Activated CD4-positive, alpha-beta T cell treated with anti-CD3 and anti-CD28 coated beads, Interleukin-2, amount 10 ng/mL, durations not matched to agents 24 days and 14 days (primary cell): ENCODE measurements around the gene SYNDIG1L. TPM values are rescaled to one million over a fixed set of nuclear protein-coding genes. Genes with fewer than 3 reads are reported as not detected.
A peak's percentile ranks its signal among the peaks of the same experiment; 100 is the strongest.
"Not testable (repeated sequence)": the region's sequence is repeated elsewhere in the genome, so short reads cannot be mapped to it uniquely, and the experiment has no call there.

Experiments used
- DNase-seq: peaks from one replicate; pipeline ENCODE4 v3.0.0; 2022
- H3K27ac Mint-ChIP-seq: one replicate; pipeline ENCODE4 v1.8.0; 2022; ENCODE audit warnings: mild to moderate bottlenecking, mixed read lengths
- H3K27me3 Mint-ChIP-seq: one replicate; pipeline ENCODE4 v1.8.0; 2022; ENCODE audit warnings: mixed read lengths
- H3K36me3 Mint-ChIP-seq: one replicate; pipeline ENCODE4 v1.8.0; 2022; ENCODE audit warnings: low read depth, mild to moderate bottlenecking, mixed read lengths
- H3K4me1 Mint-ChIP-seq: one replicate; pipeline ENCODE4 v1.8.0; 2021; ENCODE audit warnings: mixed read lengths
- H3K4me3 Mint-ChIP-seq: one replicate; pipeline ENCODE4 v1.8.0; 2022; ENCODE audit warnings: mild to moderate bottlenecking, moderate library complexity, mixed read lengths
- H3K9me3 Mint-ChIP-seq: one replicate; pipeline ENCODE4 v1.8.0; 2021; ENCODE audit warnings: mixed read lengths
- intact Hi-C: fragments of 100-400 bp; cut with micrococcal nuclease; formaldehyde crosslinking; loops from one replicate; pipeline ENCODE4 v1.15.1; 2023
- total RNA-seq: library from RNA; stranded (reverse); gene quantifications from 2 replicates; pipeline ENCODE4 v1.2.3, GENCODE V29; 2022

SYNDIG1L gene
- total RNA-seq, 1 donor from 2014 or later, result not detected

- intact Hi-C loops, H3K36me3 Mint-ChIP-seq, H3K4me1 Mint-ChIP-seq, H3K9me3 Mint-ChIP-seq, H3K27ac Mint-ChIP-seq, DNase-seq, H3K4me3 Mint-ChIP-seq: not testable (repeated sequence)
- H3K27me3 Mint-ChIP-seq, result peaks cover 14% of the 10 kb centered on the region
Measured at GRCh38 chr14:74381571-74381970, 44.4 kb downstream of the SYNDIG1L start.

DNA sequence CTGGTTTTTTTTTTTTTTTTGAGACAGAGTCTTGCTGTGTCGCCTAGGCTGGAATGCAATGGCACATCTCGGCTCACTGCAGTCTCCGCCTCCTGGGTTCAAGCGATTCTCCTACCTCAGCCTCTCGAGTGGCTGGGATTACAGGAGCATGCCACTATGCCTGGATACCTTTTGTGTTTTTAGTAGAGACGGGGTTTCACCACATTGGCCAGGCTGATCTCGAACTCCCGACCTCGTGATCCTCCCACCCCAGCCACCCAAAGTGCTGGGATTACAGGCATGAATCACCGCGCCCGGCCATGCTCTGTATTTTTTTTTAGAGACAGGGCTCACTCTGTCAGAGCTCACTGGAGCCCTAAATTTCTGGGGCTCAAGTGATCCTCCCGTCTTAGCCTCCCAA lies 45.2 kb downstream of the SYNDIG1L start:
- Mint-ChIP-seq H3K9me3 (no peaks in the 10 kb centered on the region), H3K36me3 (no peaks in the 10 kb centered on the region)
- DNase-seq, result no peak

GRCh38 chr14:74380172-74380571 lies 45.8 kb downstream of the SYNDIG1L start:
- DNase-seq, result no peak
- H3K9me3 Mint-ChIP-seq, result no peaks in the 10 kb centered on the region
- H3K36me3 Mint-ChIP-seq, result no peaks in the 10 kb centered on the region
- H3K27me3 Mint-ChIP-seq, result peaks cover 12% of the 10 kb centered on the region
- intact Hi-C loops, result no loop called here
- no peak overlapping the region for H3K4me3 Mint-ChIP-seq
- no peak overlapping the region for H3K27ac Mint-ChIP-seq
- no peaks in the 10 kb centered on the region for H3K4me1 Mint-ChIP-seq

More for the DNA sequence above, 45.2 kb downstream of the SYNDIG1L start:
- Mint-ChIP-seq H3K4me3 (no peak overlapping the region), H3K4me1 (no peaks in the 10 kb centered on the region), H3K27me3 (peaks cover 12% of the 10 kb centered on the region), H3K27ac (no peak overlapping the region)
- intact Hi-C loops, result no loop called here

- intact Hi-C loops, result no loop called here
- Mint-ChIP-seq H3K27ac (no peak overlapping the region), H3K4me1 (no peaks in the 10 kb centered on the region), H3K4me3 (no peak overlapping the region), H3K36me3 (no peaks in the 10 kb centered on the region), H3K27me3 (peaks cover 4% of the 10 kb centered on the region), H3K9me3 (no peaks in the 10 kb centered on the region)
- no peak for DNase-seq
Measured at GRCh38 chr14:74377976-74378690, 47.9 kb downstream of the SYNDIG1L start.

GRCh38 chr14:74368441-74368840 lies 57.6 kb downstream of the SYNDIG1L start:
- intact Hi-C loops, result no loop called here
- H3K36me3 Mint-ChIP-seq, result no peaks in the 10 kb centered on the region
- no peak overlapping the region for H3K27ac Mint-ChIP-seq
- no peak for DNase-seq
- H3K9me3 Mint-ChIP-seq, result no peaks in the 10 kb centered on the region
- H3K4me3 Mint-ChIP-seq, result no peak overlapping the region
- no peaks in the 10 kb centered on the region for H3K4me1 Mint-ChIP-seq
- peaks cover 15% of the 10 kb centered on the region for H3K27me3 Mint-ChIP-seq

- DNase-seq, result no peak
- no peak overlapping the region for H3K27ac Mint-ChIP-seq
- peaks cover 15% of the 10 kb centered on the region for H3K27me3 Mint-ChIP-seq
- intact Hi-C loops, result no loop called here
- H3K9me3 Mint-ChIP-seq, result no peaks in the 10 kb centered on the region
- H3K4me3 Mint-ChIP-seq, result no peak overlapping the region
- no peaks in the 10 kb centered on the region for H3K36me3 Mint-ChIP-seq
- H3K4me1 Mint-ChIP-seq, result no peaks in the 10 kb centered on the region
Measured at GRCh38 chr14:74368026-74368425, 58.0 kb downstream of the SYNDIG1L start.

DNA sequence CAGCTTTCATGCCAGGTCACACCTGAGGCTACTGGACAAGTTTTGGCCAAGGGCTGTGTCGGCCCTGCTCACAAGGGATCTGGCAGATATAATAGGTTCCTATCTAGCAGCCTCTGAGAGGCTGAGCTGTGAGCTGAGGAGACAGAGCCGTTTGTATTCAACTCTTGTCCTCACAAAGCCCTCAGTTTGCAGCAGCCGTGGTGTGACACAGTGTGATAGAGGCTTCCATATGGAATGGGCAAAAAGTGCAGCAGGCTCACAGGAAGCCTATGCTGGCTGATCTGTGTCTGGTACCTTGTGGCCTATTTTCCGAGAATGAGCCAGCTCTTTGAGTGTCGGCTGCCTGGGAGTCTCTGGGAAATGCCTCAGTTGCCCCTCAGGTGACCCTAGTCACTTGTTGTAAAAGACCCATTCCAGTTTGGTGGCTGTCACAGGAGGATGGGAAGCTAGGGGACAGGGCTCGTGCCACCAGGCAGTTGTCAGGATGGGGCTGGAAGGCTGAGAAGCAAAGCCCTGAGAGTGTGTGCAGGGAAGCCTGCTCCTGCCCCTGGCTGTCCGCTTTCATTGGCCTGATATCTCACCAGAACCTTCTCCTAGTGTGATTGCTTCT lies 61.6 kb downstream of the SYNDIG1L start:
- no peak overlapping the region for H3K4me3 Mint-ChIP-seq
- intact Hi-C loops, result loop anchor here (5.0 kb wide), 1 partner anchor 248 kb away; the partner anchor contains the start of gene LTBP2

DNA sequence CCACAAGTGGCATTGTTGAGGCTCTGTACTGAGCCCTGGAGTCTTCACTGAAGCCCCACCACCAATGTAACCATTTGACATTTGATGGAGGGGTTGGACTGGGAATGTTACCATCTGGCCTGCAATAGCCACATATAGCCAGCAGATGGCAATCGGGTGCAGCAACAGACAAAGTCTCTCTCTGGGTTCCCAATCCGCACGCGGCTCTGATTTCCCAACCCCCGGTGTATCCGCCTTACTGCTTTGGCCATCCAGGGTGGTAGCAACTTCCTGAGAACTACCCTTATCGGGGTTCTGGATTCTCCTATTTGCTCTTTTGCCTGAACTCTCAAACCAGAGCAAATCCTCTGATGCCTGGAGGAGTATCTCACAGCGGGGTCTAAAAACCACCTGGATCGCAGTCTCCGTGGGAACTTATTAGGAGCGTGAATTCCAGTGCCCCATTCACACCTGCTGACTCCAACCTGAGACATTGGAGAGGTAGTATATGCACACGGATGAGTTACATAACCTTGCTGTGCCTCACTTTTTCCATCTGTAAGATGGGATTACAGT lies 63.6 kb downstream of the SYNDIG1L start:
- DNase-seq, result peak; percentile 89
- H3K27me3 Mint-ChIP-seq, result peaks cover 11% of the 10 kb centered on the region
- no peaks in the 10 kb centered on the region for H3K9me3 Mint-ChIP-seq
- no peak overlapping the region for H3K4me3 Mint-ChIP-seq
- no peaks in the 10 kb centered on the region for H3K4me1 Mint-ChIP-seq
- no peak overlapping the region for H3K27ac Mint-ChIP-seq
- no peaks in the 10 kb centered on the region for H3K36me3 Mint-ChIP-seq
- intact Hi-C loops, result loop anchor here (1.0 to 5.0 kb wide), 2 partner anchors 131 to 250 kb away; partner anchors contain the start of genes ISCA2, LTBP2 and NPC2

More for the DNA sequence above, 61.6 kb downstream of the SYNDIG1L start:
- DNase-seq, result no peak
- no peaks in the 10 kb centered on the region for H3K9me3 Mint-ChIP-seq
- no peaks in the 10 kb centered on the region for H3K4me1 Mint-ChIP-seq
- H3K27me3 Mint-ChIP-seq, result peaks cover 11% of the 10 kb centered on the region
- no peaks in the 10 kb centered on the region for H3K36me3 Mint-ChIP-seq
- no peak overlapping the region for H3K27ac Mint-ChIP-seq

GRCh38 chr14:74360163-74360562 lies 65.8 kb downstream of the SYNDIG1L start:
- H3K27me3 Mint-ChIP-seq, result peaks cover 11% of the 10 kb centered on the region
- no peaks in the 10 kb centered on the region for H3K36me3 Mint-ChIP-seq
- no peak overlapping the region for H3K27ac Mint-ChIP-seq
- no peaks in the 10 kb centered on the region for H3K4me1 Mint-ChIP-seq
- intact Hi-C loops, result loop anchor here (5.0 kb wide), 1 partner anchor 252 kb away; the partner anchor contains the start of gene LTBP2
- no peak overlapping the region for H3K4me3 Mint-ChIP-seq
- DNase-seq, result no peak
- no peaks in the 10 kb centered on the region for H3K9me3 Mint-ChIP-seq

- Mint-ChIP-seq H3K36me3 (no peaks in the 10 kb centered on the region), H3K9me3 (no peaks in the 10 kb centered on the region), H3K27ac (no peak overlapping the region), H3K4me1 (no peaks in the 10 kb centered on the region), H3K27me3 (peaks cover 2% of the 10 kb centered on the region), H3K4me3 (no peak overlapping the region)
- no peak for DNase-seq
- intact Hi-C loops, result no loop called here
Measured at GRCh38 chr14:74358176-74358829, 67.7 kb downstream of the SYNDIG1L start.

DNA sequence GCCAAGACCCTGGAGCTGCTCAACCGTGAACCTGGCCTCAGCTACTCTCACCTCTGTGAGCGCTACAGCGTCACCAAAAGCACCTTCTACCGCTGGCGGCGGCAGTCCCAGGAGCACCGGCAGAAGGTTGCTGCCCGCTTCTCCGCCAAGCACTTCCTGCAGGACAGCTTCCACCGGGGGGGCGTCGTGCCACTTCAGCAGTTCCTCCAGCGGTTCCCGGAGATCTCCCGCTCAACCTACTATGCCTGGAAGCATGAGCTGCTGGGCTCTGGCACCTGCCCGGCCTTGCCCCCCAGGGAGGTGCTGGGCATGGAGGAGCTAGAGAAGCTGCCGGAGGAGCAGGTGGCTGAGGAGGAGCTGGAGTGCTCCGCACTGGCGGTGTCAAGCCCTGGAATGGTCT lies 68.4 kb downstream of the SYNDIG1L start:
- Mint-ChIP-seq H3K4me3 (no peak overlapping the region), H3K9me3 (no peaks in the 10 kb centered on the region), H3K36me3 (no peaks in the 10 kb centered on the region), H3K27me3 (peaks cover 2% of the 10 kb centered on the region), H3K4me1 (no peaks in the 10 kb centered on the region), H3K27ac (no peak overlapping the region)
- DNase-seq, result no peak
- intact Hi-C loops, result no loop called here

- Mint-ChIP-seq H3K27me3 (peaks cover 2% of the 10 kb centered on the region), H3K9me3 (no peaks in the 10 kb centered on the region), H3K27ac (no peak overlapping the region), H3K36me3 (no peaks in the 10 kb centered on the region), H3K4me3 (no peak overlapping the region), H3K4me1 (no peaks in the 10 kb centered on the region)
- DNase-seq, result no peak
- intact Hi-C loops, result no loop called here
Measured at GRCh38 chr14:74356892-74357575, 69.0 kb downstream of the SYNDIG1L start.
